HCT116 (cell line): ENCODE measurements around the gene STAMBPL1.

Experiments
- EZH2 ChIP-seq: fragments of 200-600 bp; sonication (generic); IDR thresholded peaks from 2 replicates; pipeline ENCODE4 v1.6.1; 2017; ENCODE audit warnings: antibody characterized with exemption, mixed run types
- JUND ChIP-seq: IDR thresholded peaks from 2 replicates; pipeline ENCODE4 v1.6.1; 2012
- POLR2A ChIP-seq: IDR thresholded peaks from 2 replicates; pipeline ENCODE4 v1.7.0; 2011; ENCODE audit warnings: borderline replicate concordance; ENCODE audit not compliant: insufficient read depth, insufficient read length; ENCODE audit errors: extremely low read depth
- POLR2AphosphoS5 ChIP-seq: IDR thresholded peaks from 2 replicates; pipeline ENCODE4 v1.6.1; 2011; ENCODE audit warnings: mild to moderate bottlenecking, low read depth, low read length, moderate library complexity
- ZNF274 ChIP-seq: fragments of 200-500 bp; sonication (Bioruptor generic); IDR thresholded peaks from 2 replicates; pipeline ENCODE4 v1.6.1; 2014; ENCODE audit warnings: mild to moderate bottlenecking, low read depth, low read length, inconsistent platforms
- TF ChIP-seq, protein P1 (sequence below), 3 experiments: fragments of 200-600 bp in 1 of 3; sonication (generic) in 1 of 3; IDR thresholded peaks in 2 of 3; conservative IDR thresholded peaks in 1 of 3; 2 replicates each; pipeline ENCODE4 v1.5.1; 2012 to 2017; ENCODE audit warnings: low read depth in 2 of 3, low read length in 2 of 3, antibody characterized with exemption in 1 of 3, borderline replicate concordance in 1 of 3, control low read depth in 1 of 3, mild to moderate bottlenecking in 1 of 3, mixed read lengths in 1 of 3, mixed run types in 1 of 3, moderate library complexity in 1 of 3; ENCODE audit not compliant: insufficient read depth in 1 of 3
- TF ChIP-seq, protein P2 (sequence below): IDR thresholded peaks from 2 replicates; pipeline ENCODE4 v1.6.1; 2011; ENCODE audit warnings: mild to moderate bottlenecking, low read length, moderate library complexity; ENCODE audit not compliant: insufficient replicate concordance; ENCODE audit errors: extremely low read depth

GRCh38 chr10:88899886-88900285, 19.8 kb downstream of the STAMBPL1 start:
- TF ChIP-seq POLR2AphosphoS5 (no peak), JUND (no peak), POLR2A (no peak), EZH2 (no peak), ZNF274 (no peak)
- TF ChIP-seq, protein P1, sequence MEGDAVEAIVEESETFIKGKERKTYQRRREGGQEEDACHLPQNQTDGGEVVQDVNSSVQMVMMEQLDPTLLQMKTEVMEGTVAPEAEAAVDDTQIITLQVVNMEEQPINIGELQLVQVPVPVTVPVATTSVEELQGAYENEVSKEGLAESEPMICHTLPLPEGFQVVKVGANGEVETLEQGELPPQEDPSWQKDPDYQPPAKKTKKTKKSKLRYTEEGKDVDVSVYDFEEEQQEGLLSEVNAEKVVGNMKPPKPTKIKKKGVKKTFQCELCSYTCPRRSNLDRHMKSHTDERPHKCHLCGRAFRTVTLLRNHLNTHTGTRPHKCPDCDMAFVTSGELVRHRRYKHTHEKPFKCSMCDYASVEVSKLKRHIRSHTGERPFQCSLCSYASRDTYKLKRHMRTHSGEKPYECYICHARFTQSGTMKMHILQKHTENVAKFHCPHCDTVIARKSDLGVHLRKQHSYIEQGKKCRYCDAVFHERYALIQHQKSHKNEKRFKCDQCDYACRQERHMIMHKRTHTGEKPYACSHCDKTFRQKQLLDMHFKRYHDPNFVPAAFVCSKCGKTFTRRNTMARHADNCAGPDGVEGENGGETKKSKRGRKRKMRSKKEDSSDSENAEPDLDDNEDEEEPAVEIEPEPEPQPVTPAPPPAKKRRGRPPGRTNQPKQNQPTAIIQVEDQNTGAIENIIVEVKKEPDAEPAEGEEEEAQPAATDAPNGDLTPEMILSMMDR (IDR thresholded peaks at IDR 0.05 in 2 of 3, conservative IDR thresholded peaks at IDR 0.05 in 1 of 3; ENCODE audit: borderline replicate concordance in 1 of 3, insufficient read depth in 1 of 3, low read depth in 2 of 3, low read length in 2 of 3), result no peak
- TF ChIP-seq, protein P2, sequence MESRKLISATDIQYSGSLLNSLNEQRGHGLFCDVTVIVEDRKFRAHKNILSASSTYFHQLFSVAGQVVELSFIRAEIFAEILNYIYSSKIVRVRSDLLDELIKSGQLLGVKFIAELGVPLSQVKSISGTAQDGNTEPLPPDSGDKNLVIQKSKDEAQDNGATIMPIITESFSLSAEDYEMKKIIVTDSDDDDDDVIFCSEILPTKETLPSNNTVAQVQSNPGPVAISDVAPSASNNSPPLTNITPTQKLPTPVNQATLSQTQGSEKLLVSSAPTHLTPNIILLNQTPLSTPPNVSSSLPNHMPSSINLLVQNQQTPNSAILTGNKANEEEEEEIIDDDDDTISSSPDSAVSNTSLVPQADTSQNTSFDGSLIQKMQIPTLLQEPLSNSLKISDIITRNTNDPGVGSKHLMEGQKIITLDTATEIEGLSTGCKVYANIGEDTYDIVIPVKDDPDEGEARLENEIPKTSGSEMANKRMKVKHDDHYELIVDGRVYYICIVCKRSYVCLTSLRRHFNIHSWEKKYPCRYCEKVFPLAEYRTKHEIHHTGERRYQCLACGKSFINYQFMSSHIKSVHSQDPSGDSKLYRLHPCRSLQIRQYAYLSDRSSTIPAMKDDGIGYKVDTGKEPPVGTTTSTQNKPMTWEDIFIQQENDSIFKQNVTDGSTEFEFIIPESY, result no peak
